H1 (cell line): ENCODE data around the gene TCAF1. TPM values are rescaled to one million over a fixed set of nuclear protein-coding genes. Genes with fewer than 3 reads are reported as not detected.
A peak's percentile ranks its signal among the peaks of the same experiment; 100 is the strongest.

Source experiments
- CTCF ChIA-PET: fragments of 300-600 bp; sonication (Branson Sonifier 250); formaldehyde crosslinking; loops from one replicate; lab custom pipeline; 2021; ENCODE audit not compliant: partially characterized antibody; lab: Charles Lee
- POLR2A ChIA-PET: fragments of 300-600 bp; sonication (Branson Sonifier 250); formaldehyde crosslinking; loops from one replicate; lab custom pipeline; 2021; ENCODE audit warnings: inconsistent platforms; ENCODE audit not compliant: partially characterized antibody; lab: Charles Lee
- DNase-seq, 2 experiments: peaks; one replicate each; pipeline versions ENCODE4 v3.0.0 to v3.0.0-alpha.2; 2010 to 2022; ENCODE audit warnings: low spot score in 2 of 2, low read depth in 1 of 2, mixed read lengths in 1 of 2
- FAIRE-seq: peaks from 2 replicates; lab custom pipeline; 2011; peaks lifted over from hg19 to GRCh38; lab: Jason Lieb, UNC
- H2AFZ ChIP-seq: 2 replicates; pipeline ENCODE4 v1.8.1; 2012; ENCODE audit warnings: low read length, inconsistent platforms
- H2AK5ac ChIP-seq: 2 replicates; pipeline ENCODE4 v1.6.1; 2013; ENCODE audit warnings: low read depth, low read length
- H2BK120ac ChIP-seq: replicated peaks from 2 replicates; pipeline ENCODE3; 2013; ENCODE audit warnings: low read depth, low read length, inconsistent platforms
- H2BK12ac ChIP-seq: 2 replicates; pipeline ENCODE4 v1.6.1; 2013; ENCODE audit warnings: low read depth, low read length
- H2BK15ac ChIP-seq: 2 replicates; pipeline ENCODE4 v1.6.1; 2013; ENCODE audit warnings: low read length
- H2BK20ac ChIP-seq: 2 replicates; pipeline ENCODE4 v1.6.1; 2013; ENCODE audit warnings: low read length
- H2BK5ac ChIP-seq: 2 replicates; pipeline ENCODE4 v1.6.1; 2013; ENCODE audit warnings: low read depth, low read length
- H3K14ac ChIP-seq: 2 replicates; pipeline ENCODE4 v1.6.1; 2013; ENCODE audit warnings: inconsistent platforms; ENCODE audit not compliant: insufficient read length
- H3K18ac ChIP-seq: 2 replicates; pipeline ENCODE4 v1.6.1; 2013; ENCODE audit warnings: low read length; ENCODE audit errors: extremely low read depth
- H3K23ac ChIP-seq: 2 replicates; pipeline ENCODE4 v1.6.1; 2013; ENCODE audit warnings: inconsistent platforms; ENCODE audit not compliant: insufficient read length
- H3K23me2 ChIP-seq: 2 replicates; pipeline ENCODE4 v1.6.1; 2013; ENCODE audit warnings: low read depth, low read length
- H3K27ac ChIP-seq: 2 replicates; pipeline ENCODE4 v1.6.1; 2011; ENCODE audit warnings: low read depth, low read length, inconsistent platforms
- H3K27me3 ChIP-seq, 4 experiments: replicated peaks in 1 of 4; 1 replicate in 1 of 4; 2 replicates in 3 of 4; pipeline versions ENCODE4 v1.6.1 to v1.8.1; 2011 to 2013; ENCODE audit warnings: low read length in 3 of 4, mild to moderate bottlenecking in 3 of 4, inconsistent platforms in 2 of 4, mixed read lengths in 2 of 4, moderate library complexity in 1 of 4; ENCODE audit not compliant: control insufficient read depth in 3 of 4, insufficient read depth in 3 of 4; ENCODE audit errors: extremely low read depth in 1 of 4
- H3K36me3 ChIP-seq, 4 experiments: 2 replicates each; pipeline versions ENCODE4 v1.6.1 to v1.8.1; 2011 to 2013; ENCODE audit warnings: mild to moderate bottlenecking in 4 of 4, low read length in 3 of 4, moderate library complexity in 2 of 4, control low read depth in 1 of 4, inconsistent platforms in 1 of 4; ENCODE audit not compliant: insufficient read depth in 4 of 4, control insufficient read depth in 2 of 4
- H3K4ac ChIP-seq: replicated peaks from 2 replicates; pipeline ENCODE3; 2013; ENCODE audit warnings: low read length, low read depth, mixed read lengths, inconsistent platforms; ENCODE audit not compliant: insufficient read length
- H3K4me1 ChIP-seq, 4 experiments: replicated peaks in 1 of 4; 1 replicate in 1 of 4; 2 replicates in 3 of 4; pipeline versions ENCODE4 v1.6.1 to v1.8.1; 2011 to 2013; ENCODE audit warnings: low read length in 3 of 4, inconsistent platforms in 2 of 4, mixed read lengths in 1 of 4; ENCODE audit not compliant: insufficient read depth in 4 of 4, control insufficient read depth in 3 of 4
- H3K4me2 ChIP-seq, 2 experiments: 2 replicates each; pipeline versions ENCODE4 v1.6.1 to v1.8.1; 2011 to 2013; ENCODE audit warnings: low read depth in 2 of 2, low read length in 2 of 2, control low read depth in 1 of 2, inconsistent platforms in 1 of 2, mild to moderate bottlenecking in 1 of 2; ENCODE audit not compliant: insufficient read depth in 1 of 2
- H3K4me3 ChIP-seq, 4 experiments: fragments of 200-600, 300-600 bp in 1 of 4; sonication (generic), shearing (Covaris generic), sonication (Bioruptor Twin) in 1 of 4; 2 replicates each; pipeline versions ENCODE4 v1.5.1 to v1.8.1; 2011 to 2016; ENCODE audit warnings: low read length in 4 of 4, low read depth in 3 of 4, control low read depth in 2 of 4, inconsistent platforms in 2 of 4, mild to moderate bottlenecking in 2 of 4, mixed read lengths in 1 of 4, moderate library complexity in 1 of 4; ENCODE audit not compliant: insufficient read depth in 2 of 4; ENCODE audit errors: extremely low read depth in 1 of 4
- H3K56ac ChIP-seq: replicated peaks from 2 replicates; pipeline ENCODE3; 2013; ENCODE audit warnings: low read depth, mild to moderate bottlenecking, mixed read lengths, low read length, inconsistent platforms; ENCODE audit not compliant: insufficient read length
- H3K79me1 ChIP-seq: 2 replicates; pipeline ENCODE4 v1.6.1; 2013; ENCODE audit warnings: low read depth, low read length, control low read depth
- H3K79me2 ChIP-seq, 2 experiments: 2 replicates each; pipeline versions ENCODE4 v1.6.1 to v1.8.1; 2012 to 2013; ENCODE audit warnings: low read length in 2 of 2, mild to moderate bottlenecking in 2 of 2, inconsistent platforms in 1 of 2; ENCODE audit not compliant: insufficient read depth in 2 of 2, control insufficient read depth in 1 of 2
- H3K9ac ChIP-seq, 4 experiments: replicated peaks in 1 of 4; 1 replicate in 1 of 4; 2 replicates in 3 of 4; pipeline versions ENCODE4 v1.6.1 to v1.8.1; 2011 to 2013; ENCODE audit warnings: low read depth in 3 of 4, low read length in 3 of 4, control low read depth in 2 of 4, mild to moderate bottlenecking in 2 of 4, moderate library complexity in 2 of 4, inconsistent platforms in 1 of 4; ENCODE audit errors: extremely low read depth in 1 of 4
- H3K9me3 ChIP-seq, 2 experiments: 2 replicates each; pipeline versions ENCODE4 v1.6.1 to v1.8.1; 2012 to 2013; ENCODE audit warnings: mild to moderate bottlenecking in 2 of 2, moderate library complexity in 2 of 2, control low read depth in 1 of 2, inconsistent platforms in 1 of 2, low read depth in 1 of 2, low read length in 1 of 2, mixed read lengths in 1 of 2; ENCODE audit not compliant: insufficient read depth in 2 of 2
- H4K20me1 ChIP-seq, 2 experiments: replicated peaks in 1 of 2; 2 replicates each; pipeline versions ENCODE3 to v1.8.1; 2011 to 2013; ENCODE audit warnings: inconsistent platforms in 2 of 2, low read length in 2 of 2, mild to moderate bottlenecking in 1 of 2; ENCODE audit not compliant: insufficient read depth in 2 of 2, control insufficient read depth in 1 of 2
- H4K5ac ChIP-seq: 2 replicates; pipeline ENCODE4 v1.6.1; 2013; ENCODE audit warnings: low read length, low read depth, mixed read lengths, inconsistent platforms; ENCODE audit not compliant: insufficient read length
- H4K8ac ChIP-seq: 2 replicates; pipeline ENCODE4 v1.8.0; 2013; ENCODE audit warnings: mild to moderate bottlenecking, moderate library complexity, low read length, inconsistent platforms; ENCODE audit not compliant: insufficient read depth; ENCODE audit errors: extremely low read depth
- H4K91ac ChIP-seq: replicated peaks from 2 replicates; pipeline ENCODE3; 2013; ENCODE audit warnings: low read length, mixed read lengths, inconsistent platforms; ENCODE audit not compliant: insufficient read length
- HDAC6 ChIP-seq: IDR thresholded peaks from one replicate; pipeline ENCODE4 v1.7.1; 2012; ENCODE audit warnings: low read depth, mild to moderate bottlenecking, inconsistent platforms, low read length, moderate library complexity
- KDM4A ChIP-seq: IDR thresholded peaks from one replicate; pipeline ENCODE4 v1.7.1; 2012; ENCODE audit warnings: low read depth, mild to moderate bottlenecking, moderate library complexity, low read length, inconsistent platforms; ENCODE audit not compliant: severe bottlenecking
- KDM5A ChIP-seq: fragments of 200-600 bp; IDR thresholded peaks from 2 replicates; pipeline ENCODE4 v1.7.1; 2012; ENCODE audit warnings: mild to moderate bottlenecking, low read length, inconsistent platforms, mixed read lengths
- POU5F1 ChIP-seq: IDR thresholded peaks from 2 replicates; pipeline ENCODE4 v1.6.1; 2011; ENCODE audit warnings: low read depth, mild to moderate bottlenecking, low read length, moderate library complexity
- SAP30 ChIP-seq: fragments of 300-600 bp; sonication (generic); IDR thresholded peaks from 2 replicates; pipeline ENCODE4 v1.7.1; 2012; ENCODE audit warnings: low read length, moderate library complexity, mild to moderate bottlenecking, inconsistent platforms; ENCODE audit not compliant: insufficient read depth, insufficient replicate concordance
- SIRT6 ChIP-seq: IDR thresholded peaks from one replicate; pipeline ENCODE4 v1.7.1; 2012; ENCODE audit warnings: low read length, inconsistent platforms
- TAF7 ChIP-seq: optimal IDR thresholded peaks from 2 replicates; pipeline ENCODE3; 2011; ENCODE audit warnings: low read depth, mild to moderate bottlenecking, inconsistent platforms, low read length, moderate library complexity, borderline replicate concordance
- TCF12 ChIP-seq: IDR thresholded peaks from 2 replicates; pipeline ENCODE4 v1.6.1; 2011; ENCODE audit warnings: low read depth, mild to moderate bottlenecking, low read length
- YY1 ChIP-seq: IDR thresholded peaks from 2 replicates; pipeline ENCODE4 v1.6.1; 2011; ENCODE audit warnings: low read depth, mild to moderate bottlenecking, low read length
- WGBS, 2 experiments: shearing (Covaris generic) in 1 of 2; methylation state at CpG; one replicate each; pipeline versions ENCODE4 v1.1.6 to v1.1.7; 2013 to 2015; ENCODE audit warnings: low lambda C conversion rate in 2 of 2, mixed read lengths in 2 of 2, inconsistent platforms in 1 of 2, low coverage in 1 of 2, missing lambda C conversion rate in 1 of 2; ENCODE audit not compliant: insufficient replicate concordance in 2 of 2, insufficient coverage in 1 of 2, insufficient read length in 1 of 2; ENCODE audit errors: extremely low coverage in 1 of 2, missing lambda C conversion rate in 1 of 2; 5-methylcytosine and 5-hydroxymethylcytosine counted together
- polyA plus RNA-seq, 7 experiments: library from polyadenylated mRNA; depleted of rRNA in 3 of 7; stranded (reverse) in 5 of 7; unstranded in 2 of 7; fragments of >200 nt in 5 of 7; fragments of 200-250 nt in 2 of 7; gene quantifications; 1 replicate in 5 of 7; 2 replicates in 1 of 7; 4 replicates in 1 of 7; pipeline versions ENCODE4 v1.2.1 to v1.2.3, GENCODE V29; 2011 to 2013; ENCODE audit warnings: missing spikeins in 2 of 7, mixed read lengths in 2 of 7
- total RNA-seq: library from RNA; stranded (reverse); fragmentation: NEBNext Ultra II Directional; extraction: Animal tissue kit (Norgen Biotek cat#: 25700); gene quantifications from 2 replicates; pipeline ENCODE4 v1.2.1, GENCODE V29; 2021
- TF ChIP-seq, protein P1 (sequence below), 3 experiments: IDR thresholded peaks; 1 replicate in 2 of 3; 2 replicates in 1 of 3; pipeline versions ENCODE4 v1.5.1 to v1.6.1; 2011; ENCODE audit warnings: low read length in 3 of 3, mild to moderate bottlenecking in 3 of 3, inconsistent platforms in 2 of 3, low read depth in 1 of 3, moderate library complexity in 1 of 3; ENCODE audit not compliant: insufficient read depth in 1 of 3; ENCODE audit errors: control extremely low read depth in 1 of 3

Gene TCAF1
- total and polyA plus RNA-seq, 2 of the 8 experiments (the other 6 are each of a cell fraction or from before 2014, with no cell fraction given), result 9.6 to 28.0 TPM

DNA sequence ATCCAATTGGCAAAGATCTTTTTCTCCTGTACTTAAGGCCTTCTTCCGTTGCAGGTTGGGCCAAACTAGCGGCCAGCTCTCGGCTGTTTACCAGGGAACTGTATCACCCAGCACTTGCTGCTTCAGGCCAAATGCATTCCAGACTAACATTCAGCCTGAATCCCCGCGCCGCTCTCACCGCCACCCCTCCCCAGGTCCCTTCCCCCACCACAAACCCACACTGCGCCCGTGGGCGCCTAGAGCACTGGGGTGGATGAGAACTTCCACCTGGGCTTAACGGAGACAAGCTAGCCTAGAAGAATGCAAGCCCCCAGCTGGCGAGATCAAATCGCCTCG lies 676 bp downstream of the TCAF1 start:
- Histone ChIP-seq H3K27me3 (no peaks in the 10 kb centered on the region), H4K5ac (peak overlapping the region; percentile 62), H2BK15ac (no peak overlapping the region), H3K56ac (peak overlapping the region; percentile 62), H3K4me3 (peak overlapping the region; percentile 77 to 89 (median 86)), H3K14ac (no peak overlapping the region), H3K4me1 (peaks cover 8 to 32% (median 19%) of the 10 kb centered on the region in 4 experiments), H3K36me3 (0 out of 8 replicates have a peak, but pooled peaks cover 0 to 3% (median 0%) of the 10 kb centered on the region in 4 experiments), H4K91ac (no peak overlapping the region), H2BK12ac (no peak overlapping the region; the same call in 1 of the 2 replicates), H3K23ac (no peak overlapping the region), H2BK20ac (no peak overlapping the region), H3K79me1 (0 out of 2 replicates have a peak, but pooled peaks cover 3% of the 10 kb centered on the region), H3K79me2 (peaks cover 4 to 50% of the 10 kb centered on the region in 2 experiments), H3K4me2 (peak overlapping the region; percentile 80 to 85), H4K8ac (peak overlapping the region; percentile 95; the same call in 1 of the 2 replicates), H3K18ac (peak overlapping the region; percentile 33; the same call in 1 of the 2 replicates), H3K9me3 (no peaks in the 10 kb centered on the region), H2AFZ (no peak overlapping the region), H2AK5ac (no peak overlapping the region; the same call in 1 of the 2 replicates), H4K20me1 (peaks cover 6 to 7% of the 10 kb centered on the region in 2 experiments), H3K23me2 (peaks cover 2% of the 10 kb centered on the region; the same call in 1 of the 2 replicates), H3K9ac (peak overlapping the region in 3 of 4 experiments; percentile 81 to 85 (median 82); a peak in 6 of 7 replicates), H3K4ac (no peak overlapping the region), H2BK120ac (no peak overlapping the region), H3K27ac (peak overlapping the region; percentile 82), H2BK5ac (peak overlapping the region; percentile 92)
- POLR2A ChIA-PET, result interaction anchor here (1.1 to 4.2 kb wide), 4 partner anchors 9 to 24 kb away, joined by 4 to 73 read pairs (median 7); no protein-coding TSS in a partner anchor
- FAIRE-seq (no peak), DNase-seq (peak in 1 of 2 experiments; percentile 66)
- 1% methylated on average over 14 of the region's 14 CpGs; no CpG with 5 or more reads in 1 of the 2 experiments for WGBS, 2 experiments
- CTCF ChIA-PET, result interaction anchor here (0.6 to 2.7 kb wide), 10 partner anchors 8 to 981 kb away, joined by 3 to 13 read pairs (median 4); no protein-coding TSS in a partner anchor
- no peak for TF ChIP-seq TCF12
- TF ChIP-seq KDM5A, result no peak
- no peak for TF ChIP-seq SIRT6
- no peak for TF ChIP-seq POU5F1
- TF ChIP-seq TAF7, result no peak
- peak; percentile 54 for TF ChIP-seq KDM4A
- TF ChIP-seq SAP30, result peak; percentile 47
- TF ChIP-seq HDAC6, result no peak
- TF ChIP-seq YY1, result no peak
- TF ChIP-seq, protein P1, sequence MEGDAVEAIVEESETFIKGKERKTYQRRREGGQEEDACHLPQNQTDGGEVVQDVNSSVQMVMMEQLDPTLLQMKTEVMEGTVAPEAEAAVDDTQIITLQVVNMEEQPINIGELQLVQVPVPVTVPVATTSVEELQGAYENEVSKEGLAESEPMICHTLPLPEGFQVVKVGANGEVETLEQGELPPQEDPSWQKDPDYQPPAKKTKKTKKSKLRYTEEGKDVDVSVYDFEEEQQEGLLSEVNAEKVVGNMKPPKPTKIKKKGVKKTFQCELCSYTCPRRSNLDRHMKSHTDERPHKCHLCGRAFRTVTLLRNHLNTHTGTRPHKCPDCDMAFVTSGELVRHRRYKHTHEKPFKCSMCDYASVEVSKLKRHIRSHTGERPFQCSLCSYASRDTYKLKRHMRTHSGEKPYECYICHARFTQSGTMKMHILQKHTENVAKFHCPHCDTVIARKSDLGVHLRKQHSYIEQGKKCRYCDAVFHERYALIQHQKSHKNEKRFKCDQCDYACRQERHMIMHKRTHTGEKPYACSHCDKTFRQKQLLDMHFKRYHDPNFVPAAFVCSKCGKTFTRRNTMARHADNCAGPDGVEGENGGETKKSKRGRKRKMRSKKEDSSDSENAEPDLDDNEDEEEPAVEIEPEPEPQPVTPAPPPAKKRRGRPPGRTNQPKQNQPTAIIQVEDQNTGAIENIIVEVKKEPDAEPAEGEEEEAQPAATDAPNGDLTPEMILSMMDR (IDR thresholded peaks at IDR 0.05; ENCODE audit: control extremely low read depth in 1 of 3, insufficient read depth in 1 of 3, low read depth in 1 of 3, low read length in 3 of 3), result no peak
